Nephron progenitor cell (in vitro differentiated cells): ENCODE data around the gene MAGEA11.
"Not testable (repeated sequence)": the region's sequence is repeated elsewhere in the genome, so short reads cannot be mapped to it uniquely, and the experiment has no call there.

Experiments
- DNase-seq: peaks from one replicate; pipeline ENCODE4 v3.0.0; 2021
- H3K27ac Mint-ChIP-seq: 2 replicates; pipeline ENCODE4 v1.8.0; 2021; ENCODE audit warnings: mild to moderate bottlenecking, moderate library complexity, mixed read lengths
- H3K27me3 Mint-ChIP-seq: 2 replicates; pipeline ENCODE4 v1.8.0; 2021; ENCODE audit warnings: mild to moderate bottlenecking, low read depth, mixed read lengths; ENCODE audit not compliant: poor library complexity
- H3K36me3 Mint-ChIP-seq: 2 replicates; pipeline ENCODE4 v1.8.0; 2021; ENCODE audit warnings: low read depth, mixed read lengths
- H3K4me1 Mint-ChIP-seq: 2 replicates; pipeline ENCODE4 v1.8.0; 2021; ENCODE audit warnings: mixed read lengths
- H3K4me3 Mint-ChIP-seq: 2 replicates; pipeline ENCODE4 v1.8.0; 2021; ENCODE audit warnings: mild to moderate bottlenecking, moderate library complexity, mixed read lengths
- H3K9me3 Mint-ChIP-seq: 2 replicates; pipeline ENCODE4 v1.8.0; 2021; ENCODE audit warnings: mild to moderate bottlenecking, moderate library complexity, mixed read lengths
- TF ChIP-seq, protein P1 (sequence below): fragments of 200-600 bp; sonication (generic); IDR thresholded peaks from 2 replicates; pipeline ENCODE4 v1.5.0; 2021; ENCODE audit warnings: antibody characterized with exemption

Gene MAGEA11

DNA sequence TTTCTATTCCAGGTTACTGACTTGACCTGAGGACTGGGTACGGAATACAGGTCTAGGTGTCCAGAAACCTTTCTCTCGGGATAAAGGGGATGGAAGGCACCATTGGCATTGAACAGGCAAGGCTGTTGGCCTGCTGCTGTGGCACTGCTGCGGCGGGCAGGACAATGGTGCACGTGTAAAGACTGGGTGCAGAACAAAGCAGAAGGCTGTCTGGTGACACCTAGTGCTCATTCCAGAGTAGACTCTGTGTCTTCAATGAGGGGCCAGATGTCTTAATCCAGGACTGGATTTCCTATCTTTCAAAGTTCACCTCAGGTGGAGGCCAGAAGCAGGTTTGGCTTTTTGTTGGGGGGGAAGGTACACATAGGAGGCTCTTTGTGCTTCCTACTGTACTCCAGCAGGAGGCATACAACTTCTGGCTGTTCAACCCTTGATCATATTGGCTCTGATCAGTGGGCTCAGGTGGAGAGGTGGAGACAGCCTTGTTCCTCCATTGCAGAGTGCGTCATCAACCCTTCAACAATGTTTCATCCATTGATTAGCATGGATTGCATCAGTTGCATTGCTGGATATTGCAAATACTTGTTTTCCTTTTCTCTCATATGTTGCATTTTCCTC, 34.6 kb downstream of the MAGEA11 start:
- peaks cover 10% of the 10 kb centered on the region for H3K9me3 Mint-ChIP-seq
- H3K27ac Mint-ChIP-seq, H3K4me3 Mint-ChIP-seq, DNase-seq, H3K27me3 Mint-ChIP-seq, H3K4me1 Mint-ChIP-seq, H3K36me3 Mint-ChIP-seq: not testable (repeated sequence)

DNA sequence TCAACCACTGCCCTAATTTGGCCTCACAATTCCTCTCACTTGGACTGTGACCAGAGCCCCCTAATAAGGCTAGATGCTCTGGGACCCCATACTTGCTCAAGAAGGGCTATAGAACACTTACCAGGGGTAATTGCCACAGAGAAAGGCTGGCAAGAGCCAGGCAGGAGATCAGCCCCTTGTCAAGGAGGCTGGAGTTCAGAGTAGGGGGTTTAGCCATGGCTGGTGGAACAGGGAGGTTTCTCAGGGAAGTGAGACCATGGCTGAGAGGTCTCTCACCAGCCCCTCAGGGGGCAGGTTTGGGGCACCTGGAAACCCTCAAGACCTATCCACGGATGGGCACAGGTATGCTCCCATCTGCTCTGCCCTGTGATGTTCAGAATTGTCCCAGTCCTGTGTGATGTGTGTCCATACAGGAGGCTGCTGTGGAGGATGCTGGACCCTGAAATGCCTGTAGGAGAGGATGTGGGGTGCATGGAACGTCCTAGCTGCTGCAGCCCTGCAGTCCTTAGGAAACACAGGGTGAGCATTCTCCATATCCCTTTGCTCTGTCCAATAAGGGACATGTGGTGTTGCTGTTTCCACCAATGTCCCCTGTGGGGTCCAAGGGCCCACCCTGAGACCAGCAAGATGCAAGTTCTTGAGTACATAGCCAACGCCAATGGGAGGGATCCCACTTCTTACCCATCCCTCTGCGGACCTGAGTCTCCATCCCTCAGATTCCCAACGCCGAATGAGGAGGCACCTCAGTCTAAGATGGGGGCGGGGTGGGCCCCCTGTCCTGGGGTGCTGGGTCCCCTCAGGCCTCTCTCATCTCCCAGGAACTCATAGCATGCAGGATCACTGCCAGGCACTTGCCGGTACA, 45.6 kb downstream of the MAGEA11 start:
- no peaks in the 10 kb centered on the region for H3K4me1 Mint-ChIP-seq

DNA sequence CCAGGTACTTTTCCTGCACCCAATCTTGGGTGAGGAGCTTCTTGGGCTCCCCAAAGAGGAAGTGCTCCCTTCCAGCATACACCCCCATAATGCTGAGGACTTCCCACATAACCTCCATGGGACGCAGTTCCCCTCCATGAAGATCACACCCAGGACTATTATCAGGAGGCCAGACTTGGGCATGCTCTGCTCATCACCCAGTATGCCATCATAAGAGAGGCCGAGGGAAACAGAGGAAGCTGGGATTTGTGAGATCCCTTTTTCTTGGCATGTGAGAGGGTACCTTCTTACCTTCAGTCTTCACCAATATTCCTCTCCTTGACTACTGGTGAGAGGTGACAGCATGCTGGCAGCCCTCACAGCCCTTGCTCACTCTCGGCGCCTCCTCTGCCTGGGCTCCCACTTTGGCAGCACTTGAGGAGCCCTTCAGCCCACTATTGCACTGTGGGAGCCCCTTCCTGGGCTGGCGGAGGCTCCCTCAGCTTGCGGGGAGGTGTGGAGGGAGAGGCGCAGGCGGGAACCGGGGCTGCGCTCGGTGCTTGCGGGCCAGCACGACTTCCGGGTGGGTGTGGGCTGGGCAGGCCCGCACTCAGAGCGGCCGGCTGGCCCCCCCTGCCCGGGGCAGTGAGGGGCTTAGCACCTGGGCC, 46.3 kb downstream of the MAGEA11 start:
- Mint-ChIP-seq H3K27me3 (peaks cover 4% of the 10 kb centered on the region), H3K36me3 (no peaks in the 10 kb centered on the region), H3K9me3 (peaks cover 48% of the 10 kb centered on the region), H3K4me3 (no peak overlapping the region), H3K27ac (no peak overlapping the region), H3K4me1 (no peaks in the 10 kb centered on the region)
- TF ChIP-seq, protein P1, sequence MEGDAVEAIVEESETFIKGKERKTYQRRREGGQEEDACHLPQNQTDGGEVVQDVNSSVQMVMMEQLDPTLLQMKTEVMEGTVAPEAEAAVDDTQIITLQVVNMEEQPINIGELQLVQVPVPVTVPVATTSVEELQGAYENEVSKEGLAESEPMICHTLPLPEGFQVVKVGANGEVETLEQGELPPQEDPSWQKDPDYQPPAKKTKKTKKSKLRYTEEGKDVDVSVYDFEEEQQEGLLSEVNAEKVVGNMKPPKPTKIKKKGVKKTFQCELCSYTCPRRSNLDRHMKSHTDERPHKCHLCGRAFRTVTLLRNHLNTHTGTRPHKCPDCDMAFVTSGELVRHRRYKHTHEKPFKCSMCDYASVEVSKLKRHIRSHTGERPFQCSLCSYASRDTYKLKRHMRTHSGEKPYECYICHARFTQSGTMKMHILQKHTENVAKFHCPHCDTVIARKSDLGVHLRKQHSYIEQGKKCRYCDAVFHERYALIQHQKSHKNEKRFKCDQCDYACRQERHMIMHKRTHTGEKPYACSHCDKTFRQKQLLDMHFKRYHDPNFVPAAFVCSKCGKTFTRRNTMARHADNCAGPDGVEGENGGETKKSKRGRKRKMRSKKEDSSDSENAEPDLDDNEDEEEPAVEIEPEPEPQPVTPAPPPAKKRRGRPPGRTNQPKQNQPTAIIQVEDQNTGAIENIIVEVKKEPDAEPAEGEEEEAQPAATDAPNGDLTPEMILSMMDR, result no peak
- DNase-seq, result no peak

More for the DNA sequence above, 45.6 kb downstream of the MAGEA11 start:
- TF ChIP-seq, protein P1, result no peak
- Mint-ChIP-seq H3K4me3 (no peak overlapping the region), H3K36me3 (no peaks in the 10 kb centered on the region), H3K27me3 (peaks cover 4% of the 10 kb centered on the region), H3K9me3 (peaks cover 45% of the 10 kb centered on the region), H3K27ac (no peak overlapping the region)
- no peak for DNase-seq

DNA sequence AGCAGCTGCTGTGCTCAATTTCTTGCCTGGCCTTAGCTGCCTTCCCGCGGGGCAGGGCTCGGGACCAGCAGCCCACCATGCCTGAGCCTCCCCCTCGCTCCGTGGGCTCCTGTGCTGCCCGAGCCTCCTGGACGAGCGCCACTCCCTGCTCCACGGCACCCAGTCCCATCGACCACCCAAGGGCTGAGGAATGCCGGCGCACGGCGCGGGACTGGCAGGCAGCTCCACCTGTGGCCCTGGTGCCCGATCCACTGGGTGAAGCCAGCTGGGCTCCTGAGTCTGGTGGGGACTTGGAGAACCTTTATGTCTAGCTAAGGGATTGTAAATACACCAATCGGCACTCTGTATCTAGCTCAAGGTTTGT, 46.8 kb downstream of the MAGEA11 start:
- DNase-seq, H3K27me3 Mint-ChIP-seq, H3K4me1 Mint-ChIP-seq, H3K27ac Mint-ChIP-seq, H3K4me3 Mint-ChIP-seq, H3K36me3 Mint-ChIP-seq: not testable (repeated sequence)
- peaks cover 49% of the 10 kb centered on the region for H3K9me3 Mint-ChIP-seq

DNA sequence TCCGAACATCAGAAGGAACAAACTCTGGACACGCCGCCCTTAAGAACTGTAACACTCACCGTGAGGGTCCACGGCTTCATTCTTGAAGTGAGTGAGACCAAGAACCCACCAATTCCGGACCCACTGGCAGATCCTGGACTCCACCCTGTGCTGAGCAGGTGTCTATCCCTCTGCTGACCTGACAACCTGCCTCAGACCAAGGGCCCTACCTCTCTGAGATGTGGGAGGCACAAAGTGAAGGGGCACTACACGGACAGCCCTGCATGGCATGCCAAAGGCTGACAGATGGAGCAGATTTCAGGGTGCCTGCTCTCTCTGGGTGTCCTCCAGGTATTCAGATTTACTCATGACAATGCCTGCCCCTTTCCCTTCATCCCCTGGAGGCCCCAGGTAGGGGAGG, 48.0 kb downstream of the MAGEA11 start:
- TF ChIP-seq, protein P1, result no peak
- Mint-ChIP-seq H3K36me3 (no peaks in the 10 kb centered on the region), H3K4me3 (no peak overlapping the region), H3K4me1 (no peaks in the 10 kb centered on the region), H3K9me3 (peaks cover 58% of the 10 kb centered on the region), H3K27ac (no peak overlapping the region), H3K27me3 (peaks cover 8% of the 10 kb centered on the region)
- no peak for DNase-seq

DNA sequence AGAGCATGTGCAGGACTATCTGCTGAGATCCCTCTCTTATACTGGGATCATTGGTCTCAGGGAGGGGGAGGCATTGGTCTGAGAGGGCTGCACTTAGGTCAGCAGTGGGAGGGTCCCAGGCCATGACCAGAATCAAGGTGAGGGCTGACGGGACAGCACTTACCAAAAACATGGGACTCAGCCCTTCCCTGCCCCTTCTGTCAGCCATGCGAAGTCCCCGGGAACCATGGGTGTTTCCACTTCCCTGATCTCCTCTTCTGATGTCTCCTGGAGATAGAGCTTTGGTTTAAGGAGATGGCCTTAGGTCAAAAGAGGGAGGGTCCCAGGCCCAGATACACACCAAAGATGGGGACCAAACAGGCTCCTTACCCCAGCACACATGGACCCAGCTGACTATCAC, 49.1 kb downstream of the MAGEA11 start:
- DNase-seq, result no peak
- Mint-ChIP-seq H3K36me3 (no peaks in the 10 kb centered on the region), H3K27me3 (peaks cover 8% of the 10 kb centered on the region), H3K4me1 (no peaks in the 10 kb centered on the region), H3K27ac (no peak overlapping the region), H3K4me3 (no peak overlapping the region), H3K9me3 (peaks cover 64% of the 10 kb centered on the region)
- TF ChIP-seq, protein P1, result no peak

DNA sequence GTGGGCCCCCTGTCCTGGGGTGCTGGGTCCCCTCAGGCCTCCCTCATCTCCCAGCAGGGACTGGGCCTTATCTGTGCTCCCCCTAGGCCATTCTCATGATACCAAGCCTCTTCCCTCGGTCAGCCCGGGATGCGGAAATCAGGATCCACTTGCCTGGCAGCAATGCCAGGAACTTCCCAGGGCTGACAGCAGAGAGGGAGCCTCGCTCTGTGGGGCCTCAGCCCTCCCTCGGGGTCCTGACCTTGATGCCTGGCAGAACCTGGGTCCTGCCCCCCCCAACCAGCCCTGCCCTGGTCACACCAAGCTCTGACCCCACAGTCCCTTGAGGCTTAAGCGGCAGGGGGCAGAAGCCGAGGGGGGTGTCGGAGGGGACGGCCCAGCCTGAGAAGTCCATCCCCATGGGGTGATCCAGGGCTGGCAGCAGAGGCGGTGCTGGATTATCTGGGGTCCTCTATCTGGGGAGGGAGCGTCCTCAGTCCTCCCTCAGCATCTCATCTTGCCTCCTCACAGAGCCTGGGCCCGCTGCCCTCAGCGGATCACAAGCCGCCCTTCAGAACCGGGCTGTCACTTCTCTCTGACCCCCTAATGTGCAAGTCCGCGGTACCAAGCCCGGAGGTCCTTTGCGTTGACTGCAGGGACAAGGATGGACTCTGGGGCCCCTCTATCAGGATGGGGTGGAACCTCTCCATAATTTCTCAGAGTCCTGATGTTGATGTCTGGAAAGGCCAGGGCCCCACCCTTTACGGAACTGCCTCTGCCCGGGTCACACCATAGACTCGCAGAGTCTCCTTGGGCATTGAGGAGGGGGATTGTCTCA, 50.2 kb downstream of the MAGEA11 start:
- not testable (repeated sequence) for H3K27ac Mint-ChIP-seq, H3K27me3 Mint-ChIP-seq, H3K36me3 Mint-ChIP-seq, DNase-seq, H3K4me3 Mint-ChIP-seq, H3K4me1 Mint-ChIP-seq
- peaks cover 59% of the 10 kb centered on the region for H3K9me3 Mint-ChIP-seq
